HG03066 (cell line): Measurements from ENCODE around the gene CYP1A1.

Experiments used
- ATAC-seq: cut with Tn5 transposase; IDR thresholded peaks from one replicate; pipeline ENCODE4 v1.9.1; 2021; ENCODE audit warnings: low read depth; ENCODE audit not compliant: unreplicated experiment

Gene CYP1A1

GRCh38 chr15:74725225-74725774, at the start of gene CYP1A1:
Gene CYP1A1 (minus strand): TSS chr15:74725528. CDS start chr15:74723097, 2,431 bp downstream.
- no peak for ATAC-seq

GRCh38 chr15:74773731-74774252, 48.5 kb upstream of the CYP1A1 start:
- no peak for ATAC-seq

GRCh38 chr15:74773329-74773728, 48.0 kb upstream of the CYP1A1 start:
- ATAC-seq: no peak

- ATAC-seq: no peak
Measured at GRCh38 chr15:74770211-74770903, 45.0 kb upstream of the CYP1A1 start.

- no peak for ATAC-seq
Measured at GRCh38 chr15:74769463-74770025, 44.2 kb upstream of the CYP1A1 start.

GRCh38 chr15:74768771-74769342, 43.5 kb upstream of the CYP1A1 start:
- no peak for ATAC-seq

- no peak for ATAC-seq
Measured at GRCh38 chr15:74768099-74768770, 42.9 kb upstream of the CYP1A1 start.

- ATAC-seq: no peak
Measured at GRCh38 chr15:74767167-74768098, 42.1 kb upstream of the CYP1A1 start.

GRCh38 chr15:74763416-74763815, 38.1 kb upstream of the CYP1A1 start:
- ATAC-seq: no peak

- ATAC-seq: no peak
Measured at GRCh38 chr15:74762791-74763150, 37.4 kb upstream of the CYP1A1 start.

- no peak for ATAC-seq
Measured at GRCh38 chr15:74758736-74759135, 33.4 kb upstream of the CYP1A1 start.

GRCh38 chr15:74754593-74755215, 29.4 kb upstream of the CYP1A1 start:
- ATAC-seq: no peak

- no peak for ATAC-seq
Measured at GRCh38 chr15:74752531-74752930, 27.2 kb upstream of the CYP1A1 start.

GRCh38 chr15:74752011-74752410, 26.7 kb upstream of the CYP1A1 start:
- ATAC-seq: no peak

GRCh38 chr15:74750751-74751150, 25.4 kb upstream of the CYP1A1 start:
- ATAC-seq: no peak

- no peak for ATAC-seq
Measured at GRCh38 chr15:74749832-74750231, 24.5 kb upstream of the CYP1A1 start.

GRCh38 chr15:74748322-74748946, 23.1 kb upstream of the CYP1A1 start, which contains the start of gene CYP1A2:
Gene CYP1A2 (plus strand): TSS chr15:74748845. CDS start chr15:74749739, 894 bp downstream.
- ATAC-seq: no peak

GRCh38 chr15:74746389-74746788, 21.1 kb upstream of the CYP1A1 start:
- ATAC-seq: no peak

GRCh38 chr15:74742422-74742821, 17.1 kb upstream of the CYP1A1 start:
- no peak for ATAC-seq
